Liver (tissue), 9 donors: ENCODE results near the gene EXOC3. TPM values are rescaled to one million over a fixed set of nuclear protein-coding genes. Genes with fewer than 3 reads are reported as not detected.

Experiments
- DNase-seq: peaks from one replicate; pipeline ENCODE4 v3.0.0-alpha.2; 2017; ENCODE audit warnings: low spot score
- H3K27ac ChIP-seq, 2 donors: one replicate each; pipeline ENCODE4 v1.7.0; 2013; ENCODE audit warnings: inconsistent platforms in 2 of 2, low read length in 2 of 2, control low read depth in 1 of 2, low read depth in 1 of 2, mild to moderate bottlenecking in 1 of 2
- H3K27me3 ChIP-seq, 4 donors: one replicate each; pipeline versions ENCODE4 v1.6.1 to v1.7.0; 2013; ENCODE audit warnings: low read length in 3 of 4, inconsistent platforms in 1 of 4, mild to moderate bottlenecking in 1 of 4, moderate library complexity in 1 of 4; ENCODE audit not compliant: control insufficient read depth in 4 of 4, insufficient read depth in 4 of 4
- H3K36me3 ChIP-seq, 4 donors: one replicate each; pipeline versions ENCODE4 v1.6.1 to v1.7.0; 2013; ENCODE audit warnings: low read length in 3 of 4, mild to moderate bottlenecking in 3 of 4, low read depth in 1 of 4, moderate library complexity in 1 of 4; ENCODE audit not compliant: control insufficient read depth in 4 of 4, insufficient read depth in 3 of 4
- H3K4me1 ChIP-seq, 4 donors: one replicate each; pipeline versions ENCODE4 v1.6.1 to v1.7.0; 2013; ENCODE audit warnings: low read length in 3 of 4, mild to moderate bottlenecking in 3 of 4, moderate library complexity in 1 of 4; ENCODE audit not compliant: control insufficient read depth in 4 of 4, insufficient read depth in 4 of 4
- H3K4me3 ChIP-seq, 3 donors: one replicate each; pipeline versions ENCODE4 v1.6.1 to v1.7.0; 2013; ENCODE audit warnings: low read length in 3 of 3, control low read depth in 1 of 3, low read depth in 1 of 3, mild to moderate bottlenecking in 1 of 3
- H3K9ac ChIP-seq, 2 donors: one replicate each; pipeline ENCODE4 v1.7.0; 2013; ENCODE audit warnings: low read length in 2 of 2, mild to moderate bottlenecking in 2 of 2, moderate library complexity in 2 of 2, control low read depth in 1 of 2, low read depth in 1 of 2
- H3K9me3 ChIP-seq, 4 donors: one replicate each; pipeline versions ENCODE4 v1.6.1 to v1.7.0; 2013; ENCODE audit warnings: low read length in 3 of 4; ENCODE audit not compliant: control insufficient read depth in 4 of 4
- ATF3 ChIP-seq: IDR thresholded peaks from 2 replicates; pipeline ENCODE4 v1.6.1; 2016; ENCODE audit warnings: antibody characterized with exemption
- CTCF ChIP-seq: fragments of 150-350 bp; IDR thresholded peaks from 2 replicates; pipeline ENCODE4 v1.5.1; 2017; ENCODE audit warnings: improper control_type of control experiment, low read depth, low read length; ENCODE audit not compliant: missing input control
- FOXA2 ChIP-seq: IDR thresholded peaks from 2 replicates; pipeline ENCODE4 v1.6.1; 2016; ENCODE audit warnings: antibody characterized with exemption
- GABPA ChIP-seq, 2 donors: IDR thresholded peaks in 1 of 2; conservative IDR thresholded peaks in 1 of 2; 2 replicates each; pipeline ENCODE4 v1.6.1; 2016; ENCODE audit warnings: antibody characterized with exemption in 2 of 2, mild to moderate bottlenecking in 1 of 2, moderate library complexity in 1 of 2
- HNF4A ChIP-seq, 2 donors: conservative IDR thresholded peaks; 2 replicates each; pipeline ENCODE4 v1.6.1; 2016; ENCODE audit warnings: antibody characterized with exemption in 2 of 2, mild to moderate bottlenecking in 2 of 2
- HNF4G ChIP-seq: IDR thresholded peaks from 2 replicates; pipeline ENCODE4 v1.6.1; 2016; ENCODE audit warnings: antibody characterized with exemption
- JUND ChIP-seq, 2 donors: IDR thresholded peaks; 2 replicates each; pipeline ENCODE4 v1.6.1; 2016; ENCODE audit warnings: antibody characterized with exemption in 2 of 2
- MAX ChIP-seq: IDR thresholded peaks from 2 replicates; pipeline ENCODE4 v1.6.1; 2016; ENCODE audit warnings: antibody characterized with exemption
- NR2F2 ChIP-seq: IDR thresholded peaks from 2 replicates; pipeline ENCODE4 v1.6.1; 2016; ENCODE audit warnings: antibody characterized with exemption
- REST ChIP-seq: IDR thresholded peaks from 2 replicates; pipeline ENCODE4 v1.6.1; 2016; ENCODE audit warnings: antibody characterized with exemption, mild to moderate bottlenecking
- RXRA ChIP-seq, 2 donors: IDR thresholded peaks; 2 replicates each; pipeline ENCODE4 v1.6.1; 2017 to 2018; ENCODE audit warnings: antibody characterized with exemption in 2 of 2, mild to moderate bottlenecking in 1 of 2
- SP1 ChIP-seq: IDR thresholded peaks from 2 replicates; pipeline ENCODE4 v1.6.1; 2018; ENCODE audit warnings: antibody characterized with exemption, mild to moderate bottlenecking
- TAF1 ChIP-seq: conservative IDR thresholded peaks from 2 replicates; pipeline ENCODE4 v1.6.1; 2016; ENCODE audit warnings: antibody characterized with exemption, mild to moderate bottlenecking
- YY1 ChIP-seq: IDR thresholded peaks from 2 replicates; pipeline ENCODE4 v1.6.1; 2016; ENCODE audit warnings: antibody characterized with exemption, mild to moderate bottlenecking
- WGBS: extraction: QIAGEN DNeasy Blood & Tissue Kit; methylation state at CpG from one replicate; pipeline ENCODE4 v1.1.7; 2013; 5-methylcytosine and 5-hydroxymethylcytosine counted together
- polyA plus RNA-seq, 2 donors: library from polyadenylated mRNA; stranded (reverse) in 1 of 2; unstranded in 1 of 2; fragments of 200-250 nt in 1 of 2; fragments of >200 nt in 1 of 2; fragmentation: Nextera tagmentation in 1 of 2; extraction: Ambion mirVana in 1 of 2; gene quantifications; one replicate each; pipeline versions ENCODE4 v1.2.1 to v1.2.3, GENCODE V29; 2013 to 2015
- total RNA-seq, 2 donors: library from RNA; depleted of rRNA; stranded (reverse); fragments of >200 nt; gene quantifications; one replicate each; pipeline ENCODE4 v1.2.3, GENCODE V29; 2014
- donor health status: healthy.
- donor health status: healthy.
- donor health status: healthy.
- donor health status: healthy.
- donor health status: healthy.

Gene EXOC3
- total and polyA plus RNA-seq, 4 donors: 12.4 to 23.9 (median 18.5) TPM

- no peak for DNase-seq
- no peaks in the 10 kb centered on the region for H3K27me3 ChIP-seq
Observed at GRCh38 chr5:464843-465590, 22.0 kb downstream of the EXOC3 start.

More at GRCh38 chr5:464843-465590, 22.0 kb downstream of the EXOC3 start:
- Histone ChIP-seq H3K4me1 (no peaks in the 10 kb centered on the region), H3K27ac (no peak overlapping the region), H3K36me3 (peaks cover 10 to 52% (median 28%) of the 10 kb centered on the region in 4 donors), H3K9me3 (no peaks in the 10 kb centered on the region), H3K4me3 (no peak overlapping the region), H3K9ac (no peak overlapping the region)
- 96% methylated on average over 63 of the region's 63 CpGs for WGBS
- no peak for TF ChIP-seq RXRA (IDR thresholded peaks at IDR 0.05)
- TF ChIP-seq REST: no peak
- TF ChIP-seq NR2F2: no peak
- no peak for TF ChIP-seq HNF4G
- TF ChIP-seq CTCF: no peak
- TF ChIP-seq FOXA2: no peak
- no peak for TF ChIP-seq JUND (IDR thresholded peaks at IDR 0.05)
- no peak for TF ChIP-seq HNF4A (conservative IDR thresholded peaks at IDR 0.05)
- TF ChIP-seq GABPA (IDR thresholded peaks at IDR 0.05 in 1 of 2, conservative IDR thresholded peaks at IDR 0.05 in 1 of 2): no peak
- TF ChIP-seq YY1: no peak
- TF ChIP-seq TAF1: no peak
- no peak for TF ChIP-seq SP1
- TF ChIP-seq MAX: no peak
- TF ChIP-seq ATF3: no peak
